Measurements from ENCODE around the gene SOCS7. TPM values are rescaled to one million over a fixed set of nuclear protein-coding genes. Genes with fewer than 3 reads are reported as not detected.

The SOCS7 gene
- total and polyA plus RNA-seq, 10 donors: 1.2 to 20.2 (median 10.5) TPM

- 53 to 77% (median 69%) methylated on average over 4 of the region's 4 CpGs for WGBS, 5 donors
These were observed 51.8 kb downstream of the SOCS7 start for GRCh38 chr17:38403491-38403890.

GRCh38 chr17:38404174-38404943 is 52.7 kb downstream of the SOCS7 start:
- no peak for DNase-seq
- 76 to 88% (median 85%) methylated on average over 15 to 16 of the region's 16 CpGs for WGBS, 5 donors
- Histone ChIP-seq H3K27me3 (replicated peaks in 1 of 7) (no peaks in the 10 kb centered on the region), H3K27ac (no peak overlapping the region), H3K4me3 (no peak overlapping the region), H3K4me1 (peaks cover 0 to 6% (median 0%) of the 10 kb centered on the region in 6 donors), H3K9me3 (no peaks in the 10 kb centered on the region), H3K36me3 (peaks cover 0 to 39% (median 23%) of the 10 kb centered on the region in 6 donors)
- intact Hi-C loops (cut with DNase I; ENCODE audit: low total_unique reads): no loop called here
- TF ChIP-seq CTCF (IDR thresholded peaks at IDR 0.05 in 8 of 11, conservative IDR thresholded peaks at IDR 0.05 in 3 of 11) (no peak), POLR2A (IDR thresholded peaks at IDR 0.05) (no peak), POLR2AphosphoS5 (IDR thresholded peaks at IDR 0.05) (no peak)

More at GRCh38 chr17:38403491-38403890, 51.8 kb downstream of the SOCS7 start:
- TF ChIP-seq POLR2A (IDR thresholded peaks at IDR 0.05): no peak
- H3K4me3 ChIP-seq: no peak overlapping the region
- peaks cover 0 to 6% (median 0%) of the 10 kb centered on the region in 6 donors for H3K4me1 ChIP-seq
- H3K27me3 ChIP-seq (replicated peaks in 1 of 7): no peaks in the 10 kb centered on the region
- peaks cover 0 to 47% (median 24%) of the 10 kb centered on the region in 6 donors for H3K36me3 ChIP-seq
- no peak for DNase-seq
- no peak overlapping the region for H3K27ac ChIP-seq
- intact Hi-C loops (cut with DNase I; ENCODE audit: low total_unique reads): no loop called here
- no peaks in the 10 kb centered on the region for H3K9me3 ChIP-seq

GRCh38 chr17:38405654-38406053 is 54.0 kb downstream of the SOCS7 start:
- H3K27ac ChIP-seq: no peak overlapping the region
- intact Hi-C loops (cut with DNase I; ENCODE audit: low total_unique reads): no loop called here
- H3K4me1 ChIP-seq: peaks cover 0 to 6% (median 0%) of the 10 kb centered on the region in 6 donors
- H3K36me3 ChIP-seq: peaks cover 0 to 26% (median 13%) of the 10 kb centered on the region in 6 donors
- WGBS, 5 donors: 91 to 97% (median 93%) methylated on average over 4 of the region's 4 CpGs
- H3K9me3 ChIP-seq: no peaks in the 10 kb centered on the region
- no peaks in the 10 kb centered on the region for H3K27me3 ChIP-seq (replicated peaks in 1 of 7)
- TF ChIP-seq CTCF (IDR thresholded peaks at IDR 0.05 in 8 of 11, conservative IDR thresholded peaks at IDR 0.05 in 3 of 11) (no peak), POLR2AphosphoS5 (IDR thresholded peaks at IDR 0.05) (no peak), POLR2A (IDR thresholded peaks at IDR 0.05) (no peak)
- peak; percentile 20 for DNase-seq
- no peak overlapping the region for H3K4me3 ChIP-seq

GRCh38 chr17:38410201-38410600 is 58.6 kb downstream of the SOCS7 start:
- Histone ChIP-seq H3K36me3 (no peaks in the 10 kb centered on the region), H3K27me3 (replicated peaks in 1 of 7) (peaks cover 0 to 5% (median 4%) of the 10 kb centered on the region in 7 donors), H3K27ac (no peak overlapping the region), H3K9me3 (no peaks in the 10 kb centered on the region), H3K4me1 (peaks cover 5 to 9% (median 8%) of the 10 kb centered on the region in 6 donors), H3K4me3 (no peak overlapping the region)
- intact Hi-C loops (cut with DNase I; ENCODE audit: low total_unique reads): no loop called here
- DNase-seq: peak; percentile 11
- 67 to 95% (median 80%) methylated on average over 1 of the region's 1 CpG for WGBS, 5 donors
- TF ChIP-seq POLR2AphosphoS5 (IDR thresholded peaks at IDR 0.05): no peak
- no peak for TF ChIP-seq CTCF (IDR thresholded peaks at IDR 0.05 in 8 of 11, conservative IDR thresholded peaks at IDR 0.05 in 3 of 11)
- no peak for TF ChIP-seq POLR2A (IDR thresholded peaks at IDR 0.05)

All from spleen (tissue), 11 donors.